Endothelial cell of umbilical vein (primary cell): ENCODE measurements around the gene SYT6.

Experiments used
- CTCF ChIP-seq, 2 donors: IDR thresholded peaks; 1 replicate in 1 of 2; 2 replicates in 1 of 2; pipeline ENCODE4 v1.5.1; 2011; ENCODE audit warnings: low read length in 2 of 2, mild to moderate bottlenecking in 2 of 2, moderate library complexity in 2 of 2, control low read depth in 1 of 2, inconsistent platforms in 1 of 2, low read depth in 1 of 2; ENCODE audit not compliant: insufficient read depth in 1 of 2; ENCODE audit errors: extremely low read depth in 1 of 2
- EZH2 ChIP-seq: IDR thresholded peaks from 2 replicates; pipeline ENCODE4 v1.6.1; 2012; ENCODE audit warnings: borderline replicate concordance, low read depth, mild to moderate bottlenecking, moderate library complexity, low read length, inconsistent platforms; ENCODE audit not compliant: severe bottlenecking
- FOS ChIP-seq: IDR thresholded peaks from 2 replicates; pipeline ENCODE4 v1.6.1; 2011; ENCODE audit warnings: mild to moderate bottlenecking, low read length, moderate library complexity, borderline replicate concordance; ENCODE audit not compliant: insufficient read depth
- MAX ChIP-seq: IDR thresholded peaks from 2 replicates; pipeline ENCODE4 v1.6.1; 2011; ENCODE audit not compliant: insufficient read depth, insufficient read length
- POLR2A ChIP-seq: IDR thresholded peaks from 2 replicates; pipeline ENCODE4 v1.6.1; 2012; ENCODE audit warnings: low read depth, mild to moderate bottlenecking, control low read depth, low read length
- POLR2AphosphoS5 ChIP-seq: IDR thresholded peaks from 2 replicates; pipeline ENCODE4 v1.6.1; 2012; ENCODE audit warnings: low read depth, mild to moderate bottlenecking, control low read depth, low read length, moderate library complexity; ENCODE audit not compliant: insufficient read depth

GRCh38 chr1:114122941-114123618 is 30.6 kb downstream of the SYT6 start:
- no peak for TF ChIP-seq CTCF (IDR thresholded peaks at IDR 0.05; ENCODE audit: extremely low read depth in 1 of 2, insufficient read depth in 1 of 2, low read depth in 1 of 2, low read length in 2 of 2)
- no peak for TF ChIP-seq POLR2AphosphoS5
- TF ChIP-seq POLR2A, result no peak
- no peak for TF ChIP-seq MAX
- no peak for TF ChIP-seq EZH2
- no peak for TF ChIP-seq FOS
